Sigmoid colon (tissue), 4 donors: ENCODE results near the gene ASB3.

ENCODE experiments used
- EP300 ChIP-seq, 4 donors: sonication (generic); formaldehyde crosslinking; IDR thresholded peaks; one replicate each; pipeline ENCODE4 v1.6.1; 2017; ENCODE audit warnings: antibody characterized with exemption in 4 of 4
- POLR2A ChIP-seq, 2 donors: fragments of 450-650 bp; IDR thresholded peaks; one replicate each; pipeline ENCODE4 v1.6.1; 2016; ENCODE audit warnings: antibody characterized with exemption in 2 of 2, mild to moderate bottlenecking in 2 of 2, moderate library complexity in 2 of 2
- POLR2AphosphoS5 ChIP-seq, 4 donors: sonication (generic); formaldehyde crosslinking; IDR thresholded peaks; one replicate each; pipeline ENCODE4 v1.6.1; 2017; ENCODE audit warnings: antibody characterized with exemption in 4 of 4
- TF ChIP-seq, protein P1 (sequence below), 4 experiments: fragments of 450-650 bp in 3 of 4; fragments of 200-600 bp in 1 of 4; IDR thresholded peaks; one replicate each; pipeline ENCODE4 v1.5.1; 2016 to 2019; ENCODE audit warnings: antibody characterized with exemption in 4 of 4, mild to moderate bottlenecking in 3 of 4, moderate library complexity in 2 of 4

DNA sequence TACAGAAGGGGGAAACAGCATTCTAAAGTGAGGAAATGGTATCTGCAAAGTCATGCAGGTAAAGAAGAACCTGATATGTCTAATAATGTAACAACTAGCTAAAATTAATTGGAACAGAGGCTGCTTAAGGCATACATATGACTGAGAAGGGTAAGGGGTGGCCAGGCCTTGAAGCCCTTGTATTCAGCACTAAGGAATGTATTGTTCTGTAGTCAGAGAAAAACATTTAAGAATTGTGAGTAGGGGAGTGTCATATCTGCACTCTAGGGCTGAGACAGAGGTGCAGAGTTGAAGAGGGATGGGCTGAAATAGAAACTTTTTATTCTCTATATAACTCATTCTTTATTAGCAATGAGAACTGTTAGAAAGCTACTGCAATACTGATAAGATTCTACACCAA is 164.6 kb downstream of the ASB3 start:
- TF ChIP-seq, protein P1, sequence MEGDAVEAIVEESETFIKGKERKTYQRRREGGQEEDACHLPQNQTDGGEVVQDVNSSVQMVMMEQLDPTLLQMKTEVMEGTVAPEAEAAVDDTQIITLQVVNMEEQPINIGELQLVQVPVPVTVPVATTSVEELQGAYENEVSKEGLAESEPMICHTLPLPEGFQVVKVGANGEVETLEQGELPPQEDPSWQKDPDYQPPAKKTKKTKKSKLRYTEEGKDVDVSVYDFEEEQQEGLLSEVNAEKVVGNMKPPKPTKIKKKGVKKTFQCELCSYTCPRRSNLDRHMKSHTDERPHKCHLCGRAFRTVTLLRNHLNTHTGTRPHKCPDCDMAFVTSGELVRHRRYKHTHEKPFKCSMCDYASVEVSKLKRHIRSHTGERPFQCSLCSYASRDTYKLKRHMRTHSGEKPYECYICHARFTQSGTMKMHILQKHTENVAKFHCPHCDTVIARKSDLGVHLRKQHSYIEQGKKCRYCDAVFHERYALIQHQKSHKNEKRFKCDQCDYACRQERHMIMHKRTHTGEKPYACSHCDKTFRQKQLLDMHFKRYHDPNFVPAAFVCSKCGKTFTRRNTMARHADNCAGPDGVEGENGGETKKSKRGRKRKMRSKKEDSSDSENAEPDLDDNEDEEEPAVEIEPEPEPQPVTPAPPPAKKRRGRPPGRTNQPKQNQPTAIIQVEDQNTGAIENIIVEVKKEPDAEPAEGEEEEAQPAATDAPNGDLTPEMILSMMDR (IDR thresholded peaks at IDR 0.05), result no peak
- TF ChIP-seq POLR2A (IDR thresholded peaks at IDR 0.05) (no peak), EP300 (IDR thresholded peaks at IDR 0.05) (no peak), POLR2AphosphoS5 (IDR thresholded peaks at IDR 0.05) (no peak)
